Stimulated activated CD4-positive, alpha-beta T cell treated with anti-CD3 and anti-CD28 coated beads, Interleukin-2, amount 100 ng/mL, for 24 hours (primary cell): ENCODE data around the gene UXS1.
A peak's percentile ranks its signal among the peaks of the same experiment; 100 is the strongest.

Experiments used
- DNase-seq, 2 donors: peaks; one replicate each; pipeline ENCODE4 v3.0.0-alpha.2; 2020

UXS1 gene

DNA sequence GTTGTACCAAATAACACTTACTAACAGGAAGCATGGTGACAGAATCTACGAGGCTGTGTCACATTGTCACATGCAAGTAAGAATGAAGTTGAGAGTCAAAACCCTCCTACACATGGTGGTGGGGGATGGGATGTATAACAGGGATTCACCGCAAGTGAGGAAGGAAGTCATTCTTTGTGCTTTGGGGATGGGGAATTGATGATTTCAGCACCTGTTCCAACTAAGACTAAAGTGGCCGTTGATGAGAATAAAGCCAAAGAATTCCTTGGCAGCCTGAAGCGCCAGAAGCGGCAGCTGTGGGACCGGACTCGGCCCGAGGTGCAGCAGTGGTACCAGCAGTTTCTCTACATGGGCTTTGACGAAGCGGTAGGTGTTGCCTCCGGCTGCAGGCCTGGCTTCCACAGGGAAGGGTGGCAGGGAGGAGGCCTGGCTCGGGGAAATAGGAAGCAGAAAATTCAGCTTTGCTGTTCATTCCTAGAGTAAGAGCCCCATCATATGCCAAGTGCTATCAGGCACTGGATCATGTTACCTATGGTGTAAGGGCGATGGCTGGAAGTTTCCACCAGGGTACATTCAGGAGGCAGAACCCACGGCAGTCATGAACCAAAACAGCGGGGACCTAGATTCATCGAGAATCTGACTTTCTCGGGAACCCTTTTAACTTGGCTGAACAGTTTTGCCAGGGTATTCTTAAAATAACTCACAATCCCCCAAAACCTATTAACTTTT lies 120.3 kb downstream of the UXS1 start:
- DNase-seq = no peak

DNA sequence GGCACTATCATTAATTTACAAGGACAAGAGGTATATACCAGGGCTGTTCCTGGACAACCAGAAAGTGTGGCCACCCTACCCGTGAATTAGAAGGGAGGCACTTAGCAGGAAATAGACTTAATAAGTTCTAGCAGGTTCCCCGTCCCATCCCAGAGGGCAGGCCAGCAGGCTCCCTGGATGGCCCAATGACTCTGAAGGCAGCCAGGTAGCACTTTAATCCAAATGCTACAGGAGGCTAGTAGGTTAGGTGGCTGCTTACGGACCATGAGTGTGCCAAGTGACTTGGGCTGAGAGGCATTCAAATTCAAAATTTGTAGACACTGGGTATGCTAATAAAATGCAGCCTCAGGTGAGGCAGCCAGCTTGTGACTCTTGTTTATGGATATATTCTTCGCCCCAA lies 123.9 kb downstream of the UXS1 start:
- DNase-seq = no peak

DNA sequence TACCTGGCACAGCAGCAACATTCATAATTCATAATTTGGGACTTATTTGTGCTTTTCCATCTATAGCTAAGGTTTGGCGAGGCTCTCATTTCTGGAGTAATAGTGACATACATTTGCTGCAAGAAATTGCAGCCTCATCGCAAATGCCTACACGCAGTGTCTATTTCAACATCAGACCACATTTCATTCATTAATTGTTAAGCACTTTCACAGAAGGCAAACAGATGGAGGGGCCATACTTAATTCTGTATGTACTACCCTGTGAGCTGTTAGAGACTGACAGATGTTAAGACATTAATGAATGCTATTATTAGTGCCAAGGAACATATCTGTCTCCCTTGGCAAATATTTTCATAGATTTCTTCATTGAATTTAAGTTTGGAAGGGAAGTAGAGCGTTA lies 125.7 kb downstream of the UXS1 start:
- no peak for DNase-seq

DNA sequence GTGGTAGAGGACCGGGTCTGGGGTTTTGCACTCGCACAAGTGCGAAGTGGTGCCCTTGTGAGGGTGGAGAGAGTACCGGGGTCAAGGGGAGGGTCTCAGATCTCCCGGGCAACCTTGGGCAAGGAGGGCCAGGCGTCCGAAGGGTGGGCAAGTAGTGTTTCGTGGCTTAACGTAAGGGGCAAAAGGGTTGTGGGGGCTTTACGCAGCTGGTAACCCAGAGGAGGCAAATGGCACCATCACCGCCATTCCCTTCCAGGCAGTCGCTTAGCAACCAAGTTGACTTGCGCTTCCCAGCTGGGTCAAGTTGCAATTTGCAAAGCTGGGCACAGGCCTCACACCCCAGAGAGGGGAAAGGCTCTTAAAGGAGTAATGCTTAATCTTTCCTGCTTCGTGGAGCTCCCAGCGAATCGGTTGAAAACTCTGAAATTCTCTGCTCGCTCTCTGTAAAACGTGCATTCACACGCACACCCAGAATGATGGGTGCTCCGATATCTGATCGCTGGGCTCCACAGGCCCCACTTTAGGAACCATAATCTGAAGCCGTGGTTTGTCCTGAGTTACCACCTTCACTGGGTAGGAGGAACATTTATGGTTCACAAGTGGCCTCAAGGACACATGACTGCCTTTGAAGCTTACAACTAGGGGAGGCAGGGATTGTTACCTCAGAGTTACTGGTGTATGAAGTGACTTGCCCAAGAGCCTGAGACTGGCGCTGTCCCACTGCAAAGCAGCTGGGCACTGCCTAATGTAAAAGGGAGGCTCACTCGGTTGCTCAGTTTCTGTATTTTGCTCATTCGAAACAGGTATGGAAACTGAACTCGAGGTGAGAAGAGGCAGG lies 127.9 kb downstream of the UXS1 start:
- DNase-seq = no peak

DNA sequence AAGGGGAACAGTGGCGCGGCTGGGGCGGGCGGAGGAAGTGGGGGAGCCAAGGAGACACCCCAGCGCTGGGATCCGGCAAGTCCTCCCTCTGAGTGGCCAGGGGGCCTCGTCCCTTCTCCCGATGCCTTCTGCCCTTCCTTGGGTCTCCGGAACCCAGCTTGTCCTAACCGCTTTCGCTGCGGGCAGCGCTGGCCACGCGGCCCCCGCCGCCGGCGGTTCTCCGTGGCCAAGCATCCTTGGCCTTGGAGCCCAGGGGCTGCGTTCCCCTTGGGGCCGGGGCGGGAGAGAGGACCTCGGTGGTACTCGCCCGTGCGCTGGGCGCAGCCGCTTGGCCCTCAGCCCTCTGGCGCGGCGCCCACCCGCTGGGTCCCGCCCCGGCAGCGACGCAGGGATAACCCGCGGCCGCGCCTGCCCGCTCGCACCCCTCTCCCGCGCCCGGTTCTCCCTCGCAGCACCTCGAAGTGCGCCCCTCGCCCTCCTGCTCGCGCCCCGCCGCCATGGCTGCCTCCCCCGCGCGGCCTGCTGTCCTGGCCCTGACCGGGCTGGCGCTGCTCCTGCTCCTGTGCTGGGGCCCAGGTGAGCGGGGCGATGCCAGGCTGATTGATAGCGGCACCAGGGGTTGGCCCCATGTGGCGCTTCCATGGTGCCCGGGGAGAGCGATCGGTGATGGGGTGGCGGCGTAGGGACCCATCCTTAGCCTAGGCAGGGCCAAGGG lies 128.7 kb downstream of the UXS1 start:
- peak; percentile 34 to 36 for DNase-seq

DNA sequence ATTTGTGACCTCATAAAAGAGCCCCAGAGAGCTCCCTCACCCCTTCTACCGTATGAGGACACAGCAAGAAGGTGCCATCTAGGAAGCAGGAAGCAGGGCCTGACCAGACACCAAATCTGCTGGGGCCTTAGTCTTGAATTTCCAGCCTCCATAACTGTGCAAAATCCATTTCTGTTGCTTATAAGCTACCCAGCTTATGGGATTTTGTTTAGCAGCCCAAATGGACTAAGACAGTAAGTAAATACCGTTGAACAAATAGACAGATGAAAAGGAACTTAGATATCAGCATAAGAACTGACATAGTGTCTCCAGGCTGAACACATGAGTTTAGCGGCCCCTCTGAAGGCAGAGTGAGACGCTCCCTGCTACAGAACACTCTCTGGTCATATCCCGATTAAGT lies 130.9 kb downstream of the UXS1 start:
- no peak for DNase-seq

DNA sequence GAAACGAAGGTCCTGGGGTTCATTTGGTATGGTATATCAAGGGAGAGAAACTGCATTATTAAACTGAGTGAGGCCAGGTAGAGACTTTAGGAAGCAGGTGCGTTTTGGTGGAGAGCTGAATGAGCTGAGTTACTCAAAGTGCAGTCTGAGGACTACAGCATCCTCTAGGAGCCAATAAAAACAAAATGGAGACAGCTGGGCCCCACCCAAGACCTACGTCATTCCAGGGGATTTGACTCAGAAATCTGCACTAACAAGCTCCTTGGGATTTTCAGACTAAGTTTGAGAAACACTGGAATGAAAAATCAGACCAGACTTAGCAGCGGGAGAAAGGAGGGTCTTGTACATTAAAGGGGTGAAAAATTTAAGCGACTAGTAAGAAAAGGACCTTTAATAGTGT lies 131.5 kb downstream of the UXS1 start:
- no peak for DNase-seq

DNA sequence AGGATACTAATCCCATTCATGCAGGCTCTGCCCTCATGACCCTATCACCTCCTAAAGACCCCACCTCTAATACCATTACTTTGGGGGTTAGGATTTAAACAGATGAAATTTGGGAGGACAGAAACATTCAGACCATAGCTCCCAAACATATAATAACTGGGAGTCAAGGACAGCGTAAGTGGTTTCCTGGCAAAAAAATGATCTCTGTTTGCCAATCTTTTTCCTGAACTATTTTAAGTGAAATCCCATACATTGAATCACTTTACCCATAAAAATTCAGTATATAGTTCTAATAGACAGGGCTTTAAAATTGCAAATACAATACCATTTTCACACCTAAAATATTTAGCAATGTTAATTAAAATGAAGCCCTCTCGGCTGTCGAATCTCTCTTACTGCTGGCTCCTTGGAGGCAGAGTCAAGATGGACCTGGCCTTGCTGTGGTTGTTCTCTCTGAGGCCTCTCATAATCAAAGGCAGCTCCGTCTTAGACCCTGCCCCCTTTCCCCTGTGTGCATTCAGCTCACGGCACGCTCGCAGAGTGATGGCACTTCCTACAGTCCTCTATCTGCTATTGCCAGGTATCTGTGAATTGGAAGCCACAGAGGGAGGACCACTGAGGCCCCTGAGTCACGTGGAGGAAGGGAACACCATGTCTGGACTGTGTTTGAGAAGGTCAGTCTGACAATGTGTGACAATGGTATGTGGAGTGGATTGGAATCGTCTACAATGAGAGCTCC lies 132.3 kb downstream of the UXS1 start:
- DNase-seq = no peak

DNA sequence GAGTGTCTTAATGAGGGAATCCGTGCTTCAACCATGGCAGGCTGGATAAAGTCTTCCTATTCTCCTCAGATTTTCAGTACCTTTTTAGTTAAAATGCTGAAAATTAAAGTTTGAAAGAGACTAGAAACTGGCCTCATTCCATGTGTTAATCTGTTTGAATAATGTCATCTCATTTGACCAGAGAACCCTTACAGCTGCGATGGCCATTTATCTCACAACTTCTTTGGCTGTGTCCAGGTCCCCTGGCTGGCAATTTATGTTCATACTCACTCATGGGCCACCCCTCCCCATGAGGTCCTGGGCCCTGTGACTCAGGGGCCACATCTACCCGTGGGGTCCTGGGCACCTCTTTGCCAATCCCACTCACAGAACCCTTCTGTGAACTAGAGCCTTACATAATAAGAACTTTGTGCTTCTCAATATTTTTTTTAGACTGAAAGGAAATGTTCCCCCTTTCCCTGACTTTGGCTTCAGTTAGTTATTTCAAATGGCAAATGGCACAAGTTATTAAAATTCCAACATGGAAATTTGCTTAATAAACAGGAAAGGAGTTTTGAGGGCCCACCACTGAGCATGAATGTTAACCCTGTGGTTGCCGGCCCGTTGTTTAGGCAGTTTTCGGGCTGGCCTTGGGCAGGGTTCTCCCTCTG lies 134.6 kb downstream of the UXS1 start:
- no peak for DNase-seq

DNA sequence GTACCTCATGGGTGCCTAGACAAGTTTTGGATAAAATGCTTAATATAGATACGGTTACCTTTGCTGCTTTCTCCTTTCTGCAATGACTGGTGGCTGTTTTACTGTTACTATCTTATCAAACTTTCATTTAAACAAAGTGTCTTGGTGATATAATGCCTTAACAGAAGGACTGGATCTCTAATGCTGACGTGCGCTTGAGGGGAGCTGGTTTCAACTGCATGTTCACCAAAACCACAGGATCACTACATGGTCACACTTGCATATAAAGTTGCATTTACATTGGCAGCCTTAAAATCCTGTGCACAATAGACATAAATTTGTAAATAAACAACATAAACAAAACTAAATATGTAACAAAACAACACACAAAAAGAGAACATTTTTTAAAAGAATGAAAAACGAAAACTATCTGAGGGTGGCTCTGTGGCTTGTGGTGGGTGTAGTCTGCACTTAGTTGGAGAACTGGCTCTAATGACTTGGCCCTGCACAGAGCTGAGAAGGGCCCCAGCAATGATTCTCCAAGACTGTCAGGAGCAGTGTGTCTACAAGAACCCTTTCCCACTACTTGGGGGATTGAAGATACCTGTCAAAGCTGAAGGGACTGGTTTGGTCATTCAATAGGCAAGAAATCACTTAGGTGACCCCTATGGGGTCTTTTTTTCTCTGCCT lies 135.5 kb downstream of the UXS1 start:
- no peak for DNase-seq

DNA sequence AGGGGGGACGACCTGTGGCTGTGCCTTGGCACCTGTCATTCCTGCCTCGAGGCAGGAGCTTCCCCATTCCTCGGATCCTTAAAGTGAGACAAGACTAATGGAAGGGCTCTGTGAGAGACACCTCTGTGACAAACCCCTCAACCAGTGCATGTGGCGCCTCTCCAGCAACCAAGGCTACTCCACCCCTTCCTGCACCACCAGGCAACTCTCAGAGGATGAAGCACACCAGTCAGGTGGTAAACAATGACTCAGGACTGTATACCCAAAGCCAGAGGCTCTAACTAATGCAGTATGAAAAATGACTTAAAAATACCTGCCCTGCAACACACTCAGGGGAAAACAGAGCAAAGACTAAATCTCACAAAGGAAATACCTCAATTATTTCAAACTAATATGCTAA lies 136.9 kb downstream of the UXS1 start:
- peak in 1 of 2 donors; percentile 34 for DNase-seq

DNA sequence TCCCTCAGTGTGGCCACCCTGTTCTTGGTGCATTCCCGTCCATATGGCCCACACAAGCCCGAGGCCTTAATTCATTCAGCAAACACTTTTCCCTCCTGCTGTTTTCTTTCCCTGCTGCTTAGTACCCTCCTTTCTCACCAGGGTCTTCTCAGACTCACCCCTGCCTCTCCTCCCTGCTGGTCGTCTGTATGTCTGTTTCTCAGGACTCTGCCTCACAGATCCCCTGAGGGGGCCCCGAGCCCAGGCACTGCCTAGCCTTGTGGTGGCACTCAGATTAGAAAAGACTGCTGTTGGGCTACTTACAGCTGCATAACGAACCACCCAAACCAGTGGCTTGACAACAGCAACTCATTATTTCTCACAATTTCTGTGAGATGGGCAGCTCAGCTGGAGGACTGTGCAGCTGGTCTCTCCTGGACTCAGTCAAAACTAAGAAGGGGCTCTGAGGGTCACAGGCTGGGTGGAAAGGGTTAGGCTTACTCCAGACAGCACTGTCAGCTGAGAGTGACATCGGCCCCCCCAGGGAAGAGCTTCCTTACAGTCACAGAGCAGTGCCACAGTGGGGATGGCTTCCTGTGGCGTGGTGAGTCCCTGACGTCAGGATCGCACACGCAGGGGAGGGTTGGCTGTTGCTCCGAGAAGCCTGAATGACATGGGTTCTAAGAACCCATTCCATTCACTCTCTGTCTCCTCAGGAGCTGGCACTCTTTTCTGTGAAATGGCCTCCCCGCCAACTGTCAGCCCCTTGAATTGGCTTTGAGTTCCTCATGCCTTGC lies 139.0 kb downstream of the UXS1 start:
- no peak for DNase-seq

DNA sequence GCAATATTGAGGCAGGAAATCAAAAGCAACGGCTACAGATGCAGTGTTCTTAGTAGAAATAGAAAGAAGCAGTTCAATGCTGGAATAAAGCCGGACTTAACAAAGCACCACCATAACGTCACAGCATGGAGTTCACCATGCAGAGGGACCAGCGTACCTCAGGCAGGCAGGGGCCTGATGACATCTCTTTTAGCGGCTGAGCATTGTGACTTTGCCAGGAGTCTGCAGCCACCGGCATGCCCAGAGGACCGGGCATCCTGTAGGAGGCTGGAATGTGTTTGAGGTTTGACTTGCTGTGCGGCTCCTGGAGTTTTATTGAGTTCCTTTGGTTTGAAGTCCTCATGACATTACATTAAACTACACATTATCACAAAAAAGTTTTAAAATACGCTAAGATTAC lies 139.8 kb downstream of the UXS1 start:
- no peak for DNase-seq

DNA sequence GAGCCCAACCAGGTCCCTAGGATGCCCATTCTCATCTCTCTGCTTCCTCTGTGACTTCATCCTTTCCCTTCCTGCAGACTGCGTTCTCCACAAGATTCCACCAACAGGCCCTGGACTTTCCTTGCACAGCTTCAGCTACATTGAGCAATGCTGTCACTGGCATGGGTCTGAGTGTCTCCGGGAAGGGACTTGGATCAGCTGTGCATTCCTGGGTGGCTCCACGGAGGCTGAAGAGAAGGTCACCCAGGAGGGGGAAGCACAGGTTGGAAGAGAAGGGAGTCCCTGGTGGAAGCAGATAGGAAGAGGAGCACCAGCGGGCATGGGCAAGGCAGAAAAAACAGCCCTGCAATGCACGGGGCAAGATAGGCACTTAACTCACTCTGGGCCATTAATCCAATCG lies 140.5 kb downstream of the UXS1 start:
- no peak for DNase-seq

DNA sequence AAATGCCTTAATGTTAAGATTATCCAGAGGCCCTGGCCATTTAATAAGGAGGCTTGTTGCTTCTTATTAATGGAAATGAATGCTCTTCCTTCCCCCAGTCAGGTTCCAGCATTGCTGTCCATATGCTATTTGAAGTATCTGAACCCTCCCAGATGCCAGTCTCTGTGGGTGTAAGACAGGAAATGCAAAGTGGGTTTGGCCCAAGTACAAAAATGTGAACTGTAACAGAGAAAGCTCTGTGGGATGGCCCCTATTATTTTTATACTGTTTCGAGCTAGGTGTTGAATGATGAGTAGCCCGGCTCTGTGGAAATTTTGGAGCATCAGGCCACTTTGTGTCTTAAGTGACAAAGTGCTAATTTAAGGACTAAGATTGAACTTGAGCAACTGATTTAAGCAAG lies 141.0 kb downstream of the UXS1 start:
- DNase-seq = no peak

DNA sequence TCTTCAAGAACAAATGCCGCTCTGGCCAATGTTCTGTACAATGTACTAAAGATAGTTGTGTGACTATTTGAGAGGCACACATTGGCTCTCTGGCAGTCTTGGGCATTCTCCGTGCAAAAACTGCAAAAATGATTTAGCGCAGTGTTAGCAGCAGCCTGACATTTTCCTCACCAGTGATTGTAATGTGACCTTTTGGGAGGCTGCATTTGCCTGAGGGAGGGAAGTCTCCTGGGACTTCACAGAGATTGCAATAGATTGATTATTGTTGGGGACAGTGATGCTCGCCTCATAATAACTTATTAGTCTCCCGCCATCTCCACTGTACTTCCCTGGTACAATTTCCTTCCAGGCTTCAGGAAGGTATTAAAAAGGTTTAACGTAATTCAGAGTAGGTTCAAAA lies 149.2 kb downstream of the UXS1 start:
- no peak for DNase-seq

DNA sequence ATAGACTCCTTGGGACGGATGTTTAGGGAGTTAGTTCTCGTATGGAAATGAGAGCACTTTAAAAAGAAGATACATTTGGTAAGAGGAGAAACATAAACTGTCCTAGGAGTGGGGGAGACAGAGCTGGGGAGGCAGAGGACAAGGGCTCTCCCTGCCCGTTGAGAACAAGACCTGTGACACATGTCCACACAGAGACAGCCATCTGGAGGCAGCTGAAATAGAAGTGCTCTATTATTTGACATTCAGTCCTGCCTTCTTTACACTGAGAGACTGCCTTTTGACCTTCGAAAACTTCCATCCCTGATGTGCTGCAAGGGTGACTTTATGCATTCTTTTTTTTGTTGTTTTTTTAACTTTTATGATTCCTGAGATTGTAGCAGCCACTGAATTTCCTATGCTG lies 150.1 kb downstream of the UXS1 start:
- DNase-seq = no peak
